ENCODE results near the gene OBSCN.

Gene OBSCN

GRCh38 chr1:228197555-228198147 lies 10.2 kb upstream of the OBSCN start:
- Mint-ChIP-seq H3K4me3 (no peak overlapping the region), H3K27me3 (no peaks in the 10 kb centered on the region), H3K9me3 (peaks cover 8% of the 10 kb centered on the region), H3K27ac (no peak overlapping the region), H3K4me1 (ENCODE audit: low read depth) (no peaks in the 10 kb centered on the region), H3K36me3 (ENCODE audit: low read depth) (peaks cover 19% of the 10 kb centered on the region)

- H3K4me1 Mint-ChIP-seq (ENCODE audit: low read depth) = no peaks in the 10 kb centered on the region
- no peak overlapping the region for H3K4me3 Mint-ChIP-seq
- peaks cover 8% of the 10 kb centered on the region for H3K9me3 Mint-ChIP-seq
- H3K36me3 Mint-ChIP-seq (ENCODE audit: low read depth) = peaks cover 19% of the 10 kb centered on the region
- H3K27ac Mint-ChIP-seq = no peak overlapping the region
- peaks cover 5% of the 10 kb centered on the region for H3K27me3 Mint-ChIP-seq
Observed at GRCh38 chr1:228198977-228199590, 8.8 kb upstream of the OBSCN start.

- Mint-ChIP-seq H3K4me1 (ENCODE audit: low read depth) (no peaks in the 10 kb centered on the region), H3K27me3 (peaks cover 13% of the 10 kb centered on the region), H3K36me3 (ENCODE audit: low read depth) (no peaks in the 10 kb centered on the region), H3K4me3 (no peak overlapping the region), H3K27ac (no peak overlapping the region), H3K9me3 (no peaks in the 10 kb centered on the region)
Observed at GRCh38 chr1:228204958-228205357, 2.9 kb upstream of the OBSCN start.

- H3K27me3 Mint-ChIP-seq = peaks cover 13% of the 10 kb centered on the region
- H3K9me3 Mint-ChIP-seq = no peaks in the 10 kb centered on the region
- H3K36me3 Mint-ChIP-seq (ENCODE audit: low read depth) = no peaks in the 10 kb centered on the region
- H3K4me3 Mint-ChIP-seq = no peak overlapping the region
- no peak overlapping the region for H3K27ac Mint-ChIP-seq
- no peaks in the 10 kb centered on the region for H3K4me1 Mint-ChIP-seq (ENCODE audit: low read depth)
Observed at GRCh38 chr1:228205526-228206436, 2.1 kb upstream of the OBSCN start.

GRCh38 chr1:228206582-228207351 lies 1.1 kb upstream of the OBSCN start:
- Mint-ChIP-seq H3K9me3 (no peaks in the 10 kb centered on the region), H3K4me1 (ENCODE audit: low read depth) (no peaks in the 10 kb centered on the region), H3K27ac (no peak overlapping the region), H3K36me3 (ENCODE audit: low read depth) (no peaks in the 10 kb centered on the region), H3K27me3 (peaks cover 13% of the 10 kb centered on the region), H3K4me3 (no peak overlapping the region)

GRCh38 chr1:228207381-228207810 lies 448 bp upstream of the OBSCN start:
- Mint-ChIP-seq H3K9me3 (no peaks in the 10 kb centered on the region), H3K4me1 (ENCODE audit: low read depth) (no peaks in the 10 kb centered on the region), H3K27me3 (peaks cover 13% of the 10 kb centered on the region), H3K27ac (no peak overlapping the region), H3K36me3 (ENCODE audit: low read depth) (no peaks in the 10 kb centered on the region), H3K4me3 (no peak overlapping the region)

GRCh38 chr1:228208831-228209551 lies 1.1 kb downstream of the OBSCN start:
- Mint-ChIP-seq H3K27ac (no peak overlapping the region), H3K4me3 (no peak overlapping the region), H3K36me3 (ENCODE audit: low read depth) (no peaks in the 10 kb centered on the region), H3K9me3 (no peaks in the 10 kb centered on the region), H3K4me1 (ENCODE audit: low read depth) (no peaks in the 10 kb centered on the region), H3K27me3 (peaks cover 8% of the 10 kb centered on the region)

GRCh38 chr1:228209657-228210056 lies 1.8 kb downstream of the OBSCN start:
- H3K9me3 Mint-ChIP-seq = no peaks in the 10 kb centered on the region

GRCh38 chr1:228210076-228210651 lies 2.3 kb downstream of the OBSCN start:
- Mint-ChIP-seq H3K27me3 (peaks cover 4% of the 10 kb centered on the region), H3K4me1 (ENCODE audit: low read depth) (no peaks in the 10 kb centered on the region), H3K4me3 (no peak overlapping the region), H3K9me3 (no peaks in the 10 kb centered on the region), H3K36me3 (ENCODE audit: low read depth) (no peaks in the 10 kb centered on the region), H3K27ac (no peak overlapping the region)

More at GRCh38 chr1:228209657-228210056, 1.8 kb downstream of the OBSCN start:
- Mint-ChIP-seq H3K36me3 (ENCODE audit: low read depth) (no peaks in the 10 kb centered on the region), H3K27ac (no peak overlapping the region), H3K4me1 (ENCODE audit: low read depth) (no peaks in the 10 kb centered on the region), H3K4me3 (no peak overlapping the region), H3K27me3 (peaks cover 8% of the 10 kb centered on the region)

GRCh38 chr1:228210712-228211530 lies 3.1 kb downstream of the OBSCN start:
- Mint-ChIP-seq H3K27ac (no peak overlapping the region), H3K27me3 (peaks cover 3% of the 10 kb centered on the region), H3K9me3 (no peaks in the 10 kb centered on the region), H3K4me3 (peak overlapping the region; percentile 26), H3K4me1 (ENCODE audit: low read depth) (no peaks in the 10 kb centered on the region), H3K36me3 (ENCODE audit: low read depth) (no peaks in the 10 kb centered on the region)

- no peaks in the 10 kb centered on the region for H3K4me1 Mint-ChIP-seq (ENCODE audit: low read depth)
- no peaks in the 10 kb centered on the region for H3K36me3 Mint-ChIP-seq (ENCODE audit: low read depth)
- H3K27me3 Mint-ChIP-seq = no peaks in the 10 kb centered on the region
- no peaks in the 10 kb centered on the region for H3K9me3 Mint-ChIP-seq
- H3K27ac Mint-ChIP-seq = no peak overlapping the region
- H3K4me3 Mint-ChIP-seq = peak overlapping the region; percentile 26
Observed at GRCh38 chr1:228211531-228212414, 3.9 kb downstream of the OBSCN start.

- Mint-ChIP-seq H3K9me3 (no peaks in the 10 kb centered on the region), H3K4me3 (no peak overlapping the region), H3K27me3 (no peaks in the 10 kb centered on the region), H3K27ac (no peak overlapping the region), H3K4me1 (ENCODE audit: low read depth) (no peaks in the 10 kb centered on the region), H3K36me3 (ENCODE audit: low read depth) (no peaks in the 10 kb centered on the region)
Observed at GRCh38 chr1:228212415-228212965, 4.6 kb downstream of the OBSCN start.
